ENCODE data around the gene SLC39A11.

- TF ChIP-seq, protein P1, sequence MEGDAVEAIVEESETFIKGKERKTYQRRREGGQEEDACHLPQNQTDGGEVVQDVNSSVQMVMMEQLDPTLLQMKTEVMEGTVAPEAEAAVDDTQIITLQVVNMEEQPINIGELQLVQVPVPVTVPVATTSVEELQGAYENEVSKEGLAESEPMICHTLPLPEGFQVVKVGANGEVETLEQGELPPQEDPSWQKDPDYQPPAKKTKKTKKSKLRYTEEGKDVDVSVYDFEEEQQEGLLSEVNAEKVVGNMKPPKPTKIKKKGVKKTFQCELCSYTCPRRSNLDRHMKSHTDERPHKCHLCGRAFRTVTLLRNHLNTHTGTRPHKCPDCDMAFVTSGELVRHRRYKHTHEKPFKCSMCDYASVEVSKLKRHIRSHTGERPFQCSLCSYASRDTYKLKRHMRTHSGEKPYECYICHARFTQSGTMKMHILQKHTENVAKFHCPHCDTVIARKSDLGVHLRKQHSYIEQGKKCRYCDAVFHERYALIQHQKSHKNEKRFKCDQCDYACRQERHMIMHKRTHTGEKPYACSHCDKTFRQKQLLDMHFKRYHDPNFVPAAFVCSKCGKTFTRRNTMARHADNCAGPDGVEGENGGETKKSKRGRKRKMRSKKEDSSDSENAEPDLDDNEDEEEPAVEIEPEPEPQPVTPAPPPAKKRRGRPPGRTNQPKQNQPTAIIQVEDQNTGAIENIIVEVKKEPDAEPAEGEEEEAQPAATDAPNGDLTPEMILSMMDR (IDR thresholded peaks at IDR 0.05) = peak in 5 of 7 experiments; percentile 56 to 86 (median 76)
- TF ChIP-seq POLR2AphosphoS5 (IDR thresholded peaks at IDR 0.05) = no peak
- TF ChIP-seq EP300 (IDR thresholded peaks at IDR 0.05) = no peak
- no peak for TF ChIP-seq POLR2A (IDR thresholded peaks at IDR 0.05)
Measured at GRCh38 chr17:72985882-72986720, 106.4 kb downstream of the SLC39A11 start.
